ENCODE results near the gene PDHA2.

PDHA2 gene

DNA sequence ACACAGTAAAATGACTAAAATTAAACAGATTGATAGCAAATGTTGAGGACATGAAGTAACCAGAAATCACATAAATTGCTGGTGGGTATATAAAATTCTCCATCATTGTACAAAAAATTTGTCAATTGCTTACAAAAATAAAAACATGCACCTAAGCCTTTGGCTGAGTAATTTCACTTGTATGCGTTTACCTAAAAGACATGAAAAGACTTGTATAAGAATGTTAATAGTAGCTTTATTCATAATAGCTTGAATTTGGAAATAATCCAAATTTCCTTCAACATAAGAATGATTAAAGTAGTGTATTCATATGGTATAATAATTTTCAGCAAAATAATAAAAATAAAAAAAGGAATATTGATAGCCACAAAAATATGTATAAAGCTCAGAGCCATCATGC, 37.7 kb downstream of the PDHA2 start:
- Histone ChIP-seq H3K36me3 (ENCODE audit: low read length) (no peaks in the 10 kb centered on the region), H3K4me3 (ENCODE audit: insufficient read depth, low read length, poor library complexity, severe bottlenecking) (no peak overlapping the region), H3F3A (ENCODE audit: insufficient read depth) (no peaks in the 10 kb centered on the region), H3K9me2 (replicated peaks; ENCODE audit: insufficient read depth, low read length) (no peaks in the 10 kb centered on the region), H3K79me2 (ENCODE audit: insufficient read depth, low read length) (no peaks in the 10 kb centered on the region), H3K9ac (ENCODE audit: low read length) (no peak overlapping the region), H3K27me3 (ENCODE audit: low read length) (no peaks in the 10 kb centered on the region), H3K27ac (ENCODE audit: low read depth, low read length) (no peak overlapping the region), H2AFZ (ENCODE audit: low read depth, low read length, severe bottlenecking) (no peak overlapping the region), H3K4me2 (ENCODE audit: low read depth, low read length, poor library complexity, severe bottlenecking) (no peak overlapping the region), H3K9me3 (ENCODE audit: insufficient read depth, low read length) (no peaks in the 10 kb centered on the region), H4K20me1 (ENCODE audit: low read depth, low read length) (no peaks in the 10 kb centered on the region)
- TF ChIP-seq, protein P1, sequence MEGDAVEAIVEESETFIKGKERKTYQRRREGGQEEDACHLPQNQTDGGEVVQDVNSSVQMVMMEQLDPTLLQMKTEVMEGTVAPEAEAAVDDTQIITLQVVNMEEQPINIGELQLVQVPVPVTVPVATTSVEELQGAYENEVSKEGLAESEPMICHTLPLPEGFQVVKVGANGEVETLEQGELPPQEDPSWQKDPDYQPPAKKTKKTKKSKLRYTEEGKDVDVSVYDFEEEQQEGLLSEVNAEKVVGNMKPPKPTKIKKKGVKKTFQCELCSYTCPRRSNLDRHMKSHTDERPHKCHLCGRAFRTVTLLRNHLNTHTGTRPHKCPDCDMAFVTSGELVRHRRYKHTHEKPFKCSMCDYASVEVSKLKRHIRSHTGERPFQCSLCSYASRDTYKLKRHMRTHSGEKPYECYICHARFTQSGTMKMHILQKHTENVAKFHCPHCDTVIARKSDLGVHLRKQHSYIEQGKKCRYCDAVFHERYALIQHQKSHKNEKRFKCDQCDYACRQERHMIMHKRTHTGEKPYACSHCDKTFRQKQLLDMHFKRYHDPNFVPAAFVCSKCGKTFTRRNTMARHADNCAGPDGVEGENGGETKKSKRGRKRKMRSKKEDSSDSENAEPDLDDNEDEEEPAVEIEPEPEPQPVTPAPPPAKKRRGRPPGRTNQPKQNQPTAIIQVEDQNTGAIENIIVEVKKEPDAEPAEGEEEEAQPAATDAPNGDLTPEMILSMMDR (IDR thresholded peaks at IDR 0.05; ENCODE audit: insufficient read depth, low read length, poor library complexity, severe bottlenecking), result no peak
- no peak for TF ChIP-seq EZH2phosphoT487 (conservative IDR thresholded peaks at IDR 0.05; ENCODE audit: low read length)

- H3K4me2 ChIP-seq (ENCODE audit: low read depth, low read length, poor library complexity, severe bottlenecking), result no peak overlapping the region
- no peak overlapping the region for H2AFZ ChIP-seq (ENCODE audit: low read depth, low read length, severe bottlenecking)
Observed at GRCh38 chr4:95887551-95887950, 47.7 kb downstream of the PDHA2 start.

DNA sequence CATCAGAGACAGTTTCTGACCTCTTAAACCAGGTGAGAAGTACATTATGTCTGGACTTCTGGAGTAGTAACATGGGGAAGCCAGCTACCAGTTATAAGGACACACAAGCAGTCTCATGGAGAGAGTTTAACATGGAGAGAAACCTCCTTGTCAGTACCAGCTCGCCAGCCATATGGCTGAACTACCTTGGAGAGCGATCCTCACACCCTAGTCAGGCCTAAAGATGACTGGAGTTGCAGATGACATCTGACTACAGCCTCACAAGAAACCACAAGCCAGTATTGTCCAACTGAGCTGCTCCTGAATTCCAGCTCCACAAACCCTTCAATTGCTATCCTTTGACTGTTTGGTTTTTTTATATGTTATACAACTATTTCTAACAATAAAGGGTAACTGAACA, 49.8 kb downstream of the PDHA2 start:
- no peak overlapping the region for H3K4me2 ChIP-seq (ENCODE audit: low read depth, low read length, poor library complexity, severe bottlenecking)
- H3K27me3 ChIP-seq (ENCODE audit: low read length), result no peaks in the 10 kb centered on the region
- no peak overlapping the region for H3K4me3 ChIP-seq (ENCODE audit: insufficient read depth, low read length, poor library complexity, severe bottlenecking)
- H3K9ac ChIP-seq (ENCODE audit: low read length), result no peak overlapping the region
- H2AFZ ChIP-seq (ENCODE audit: low read depth, low read length, severe bottlenecking), result no peak overlapping the region
- H3K27ac ChIP-seq (ENCODE audit: low read depth, low read length), result no peak overlapping the region
- H4K20me1 ChIP-seq (ENCODE audit: low read depth, low read length), result no peaks in the 10 kb centered on the region
- TF ChIP-seq, protein P1 (IDR thresholded peaks at IDR 0.05; ENCODE audit: insufficient read depth, low read length, poor library complexity, severe bottlenecking), result no peak
- TF ChIP-seq EZH2phosphoT487 (conservative IDR thresholded peaks at IDR 0.05; ENCODE audit: low read length), result no peak
- H3K9me2 ChIP-seq (replicated peaks; ENCODE audit: insufficient read depth, low read length), result no peaks in the 10 kb centered on the region
- H3K9me3 ChIP-seq (ENCODE audit: insufficient read depth, low read length), result no peaks in the 10 kb centered on the region
- no peaks in the 10 kb centered on the region for H3K36me3 ChIP-seq (ENCODE audit: low read length)
- no peaks in the 10 kb centered on the region for H3F3A ChIP-seq (ENCODE audit: insufficient read depth)
- no peaks in the 10 kb centered on the region for H3K79me2 ChIP-seq (ENCODE audit: insufficient read depth, low read length)

More at GRCh38 chr4:95887551-95887950, 47.7 kb downstream of the PDHA2 start:
- Histone ChIP-seq H3K9me2 (replicated peaks; ENCODE audit: insufficient read depth, low read length) (no peaks in the 10 kb centered on the region), H3K9ac (ENCODE audit: low read length) (no peak overlapping the region), H3K36me3 (ENCODE audit: low read length) (no peaks in the 10 kb centered on the region), H3K9me3 (ENCODE audit: insufficient read depth, low read length) (no peaks in the 10 kb centered on the region), H3K27ac (ENCODE audit: low read depth, low read length) (no peak overlapping the region), H3K4me3 (ENCODE audit: insufficient read depth, low read length, poor library complexity, severe bottlenecking) (no peak overlapping the region), H3K79me2 (ENCODE audit: insufficient read depth, low read length) (no peaks in the 10 kb centered on the region), H3F3A (ENCODE audit: insufficient read depth) (no peaks in the 10 kb centered on the region), H3K27me3 (ENCODE audit: low read length) (no peaks in the 10 kb centered on the region), H4K20me1 (ENCODE audit: low read depth, low read length) (no peaks in the 10 kb centered on the region)
- TF ChIP-seq, protein P1 (IDR thresholded peaks at IDR 0.05; ENCODE audit: insufficient read depth, low read length, poor library complexity, severe bottlenecking), result no peak
- TF ChIP-seq EZH2phosphoT487 (conservative IDR thresholded peaks at IDR 0.05; ENCODE audit: low read length), result no peak
